ENCODE results near the gene CALCOCO2.
"Not testable (repeated sequence)": the region's sequence is repeated elsewhere in the genome, so short reads cannot be mapped to it uniquely, and the experiment has no call there.

Gene CALCOCO2

DNA sequence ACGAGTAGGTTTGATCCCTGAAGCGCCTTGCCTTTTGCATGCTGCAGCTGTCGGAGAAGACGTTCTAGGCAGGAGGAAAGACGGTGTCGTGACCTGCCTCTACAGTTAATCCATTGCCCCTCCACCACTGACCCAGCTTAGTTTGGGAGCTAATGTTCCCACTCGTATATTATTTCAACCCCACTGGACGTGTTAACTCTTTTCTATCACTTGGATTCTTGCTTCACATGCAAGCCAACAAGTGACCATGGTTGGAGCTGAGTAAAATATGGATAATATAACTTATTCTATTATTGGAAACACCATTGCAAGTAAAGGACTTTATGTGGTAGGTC is 681 bp downstream of the CALCOCO2 start:
- H3K27me3 ChIP-seq (ENCODE audit: insufficient read depth, low read length), result no peaks in the 10 kb centered on the region
- H2BK5ac ChIP-seq (ENCODE audit: low read depth, low read length, poor library complexity), result no peak overlapping the region
- peaks cover 3% of the 10 kb centered on the region for H3K79me2 ChIP-seq (ENCODE audit: control insufficient read depth, insufficient read depth, low read length, poor library complexity)
- peak overlapping the region; percentile 92 for H4K8ac ChIP-seq (ENCODE audit: low read depth, low read length)
- H3K23ac ChIP-seq (ENCODE audit: low read length), result no peak overlapping the region
- H3K14ac ChIP-seq (ENCODE audit: low read length), result peak overlapping the region; percentile 64
- H4K12ac ChIP-seq (ENCODE audit: low read depth, low read length), result peak overlapping the region; percentile 31
- no peak overlapping the region for H2BK120ac ChIP-seq (ENCODE audit: insufficient read depth, low read length, poor library complexity)
- H4K91ac ChIP-seq (ENCODE audit: low read depth, low read length), result peak overlapping the region; percentile 4
- no peak overlapping the region for H3K27ac ChIP-seq (ENCODE audit: low read depth, low read length)
- peak overlapping the region; percentile 69 for H3K4me2 ChIP-seq (ENCODE audit: low read length)
- H3K4me1 ChIP-seq (ENCODE audit: control insufficient read depth in 1 of 2, insufficient read depth in 2 of 2, low read length in 2 of 2), result peaks cover 0 to 2% of the 10 kb centered on the region in 2 experiments
- peak overlapping the region; percentile 97 for H2AFZ ChIP-seq (ENCODE audit: insufficient read depth, low read length, poor library complexity)
- H3K9me3 ChIP-seq (ENCODE audit: insufficient read depth, low read depth, low read length), result no peaks in the 10 kb centered on the region
- H3K4ac ChIP-seq (ENCODE audit: low read depth, low read length), result no peak overlapping the region
- H3K4me3 ChIP-seq (ENCODE audit: low read depth, low read length), result peak overlapping the region; percentile 92
- no peak for DNase-seq
- no peak overlapping the region for H3K9ac ChIP-seq (ENCODE audit: low read length)
- no peak overlapping the region for H2AK5ac ChIP-seq (ENCODE audit: low read length)
- peak overlapping the region; percentile 90 for H3K18ac ChIP-seq (ENCODE audit: low read length)
- WGBS (ENCODE audit: extremely low coverage, insufficient coverage, insufficient read length), result no CpG with 5 or more reads among the region's 8 CpGs
- no peaks in the 10 kb centered on the region for H3K36me3 ChIP-seq (ENCODE audit: control insufficient read depth in 1 of 2, insufficient read depth in 2 of 2, low read length in 2 of 2)
- no peak overlapping the region for H2BK12ac ChIP-seq (ENCODE audit: low read length)
- H3K79me1 ChIP-seq (ENCODE audit: low read length), result peaks cover 5% of the 10 kb centered on the region

DNA sequence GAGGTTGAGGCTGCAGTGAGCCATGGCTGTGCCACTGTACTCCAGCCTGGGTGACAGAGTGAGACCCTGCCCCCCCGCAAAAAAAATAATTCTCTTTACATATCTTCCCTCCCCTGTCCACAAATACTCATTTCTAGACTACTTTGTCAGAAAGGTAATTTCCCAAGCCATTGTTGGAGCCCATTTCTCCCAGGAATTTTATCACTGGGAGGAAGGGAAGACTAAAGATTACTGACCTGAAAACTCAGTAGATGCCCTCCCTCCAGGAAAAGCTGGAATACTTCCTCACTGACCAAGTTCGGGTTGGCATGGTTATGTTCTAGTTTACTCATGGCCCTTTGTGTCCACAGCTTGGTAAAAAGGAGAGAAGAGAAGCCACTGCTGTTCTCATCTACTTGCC is 4.1 kb downstream of the CALCOCO2 start:
- no peak overlapping the region for H2AK5ac ChIP-seq (ENCODE audit: low read length)
- no peak for DNase-seq
- no peak overlapping the region for H3K18ac ChIP-seq (ENCODE audit: low read length)
- no peaks in the 10 kb centered on the region for H3K9me3 ChIP-seq (ENCODE audit: insufficient read depth, low read depth, low read length)
- H2BK12ac ChIP-seq (ENCODE audit: low read length), result no peak overlapping the region
- H3K4me2 ChIP-seq (ENCODE audit: low read length), result no peak overlapping the region
- H2BK120ac ChIP-seq (ENCODE audit: insufficient read depth, low read length, poor library complexity), result no peak overlapping the region
- H4K91ac ChIP-seq (ENCODE audit: low read depth, low read length), result no peak overlapping the region
- no peak overlapping the region for H3K23ac ChIP-seq (ENCODE audit: low read length)
- H3K27ac ChIP-seq (ENCODE audit: low read depth, low read length), result no peak overlapping the region
- H4K8ac ChIP-seq (ENCODE audit: low read depth, low read length), result no peak overlapping the region
- no peak overlapping the region for H2AFZ ChIP-seq (ENCODE audit: insufficient read depth, low read length, poor library complexity)
- peaks cover 0 to 2% of the 10 kb centered on the region in 2 experiments for H3K4me1 ChIP-seq (ENCODE audit: control insufficient read depth in 1 of 2, insufficient read depth in 2 of 2, low read length in 2 of 2)
- H3K14ac ChIP-seq (ENCODE audit: low read length), result no peak overlapping the region
- peaks cover 3% of the 10 kb centered on the region for H3K79me2 ChIP-seq (ENCODE audit: control insufficient read depth, insufficient read depth, low read length, poor library complexity)
- no peak overlapping the region for H2BK5ac ChIP-seq (ENCODE audit: low read depth, low read length, poor library complexity)
- H4K12ac ChIP-seq (ENCODE audit: low read depth, low read length), result no peak overlapping the region
- no peak overlapping the region for H3K4me3 ChIP-seq (ENCODE audit: low read depth, low read length)
- H3K36me3 ChIP-seq (ENCODE audit: control insufficient read depth in 1 of 2, insufficient read depth in 2 of 2, low read length in 2 of 2), result no peaks in the 10 kb centered on the region
- H3K9ac ChIP-seq (ENCODE audit: low read length), result no peak overlapping the region
- peaks cover 5% of the 10 kb centered on the region for H3K79me1 ChIP-seq (ENCODE audit: low read length)
- no peak overlapping the region for H3K4ac ChIP-seq (ENCODE audit: low read depth, low read length)
- no CpG with 5 or more reads among the region's 2 CpGs for WGBS (ENCODE audit: extremely low coverage, insufficient coverage, insufficient read length)
- H3K27me3 ChIP-seq (ENCODE audit: insufficient read depth, low read length), result no peaks in the 10 kb centered on the region

DNA sequence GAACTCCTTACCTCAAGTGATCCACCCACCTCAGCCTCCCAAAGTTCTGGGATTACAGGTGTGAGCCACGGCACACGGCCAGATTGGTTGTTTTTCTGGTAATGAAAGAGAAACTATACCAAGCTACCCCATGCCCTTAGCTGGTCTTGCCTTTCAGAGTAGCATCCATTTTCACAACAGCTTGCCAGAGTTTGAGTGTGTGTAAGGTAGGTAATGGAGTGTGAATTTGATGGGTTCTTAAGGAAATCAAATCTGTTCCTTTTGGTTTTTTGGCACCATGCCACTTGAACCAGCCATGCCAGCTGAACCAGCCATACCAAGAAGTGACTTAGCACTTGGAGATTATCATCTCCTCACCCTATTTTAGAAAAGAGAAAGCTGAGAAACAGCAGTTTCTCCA is 5.1 kb downstream of the CALCOCO2 start:
- H3K9ac ChIP-seq (ENCODE audit: low read length), result no peak overlapping the region
- no peaks in the 10 kb centered on the region for H3K9me3 ChIP-seq (ENCODE audit: insufficient read depth, low read depth, low read length)
- no peak overlapping the region for H2BK12ac ChIP-seq (ENCODE audit: low read length)
- no peak overlapping the region for H2BK5ac ChIP-seq (ENCODE audit: low read depth, low read length, poor library complexity)
- peaks cover 0 to 2% of the 10 kb centered on the region in 2 experiments for H3K4me1 ChIP-seq (ENCODE audit: control insufficient read depth in 1 of 2, insufficient read depth in 2 of 2, low read length in 2 of 2)
- no peak overlapping the region for H3K4me2 ChIP-seq (ENCODE audit: low read length)
- H3K36me3 ChIP-seq (ENCODE audit: control insufficient read depth in 1 of 2, insufficient read depth in 2 of 2, low read length in 2 of 2), result no peaks in the 10 kb centered on the region
- no peak overlapping the region for H2BK120ac ChIP-seq (ENCODE audit: insufficient read depth, low read length, poor library complexity)
- WGBS (ENCODE audit: extremely low coverage, insufficient coverage, insufficient read length), result no CpG with 5 or more reads among the region's 2 CpGs
- no peak overlapping the region for H3K14ac ChIP-seq (ENCODE audit: low read length)
- no peak overlapping the region for H3K23ac ChIP-seq (ENCODE audit: low read length)
- no peaks in the 10 kb centered on the region for H3K27me3 ChIP-seq (ENCODE audit: insufficient read depth, low read length)
- no peak for DNase-seq
- H3K27ac ChIP-seq (ENCODE audit: low read depth, low read length), result no peak overlapping the region
- no peak overlapping the region for H3K4ac ChIP-seq (ENCODE audit: low read depth, low read length)
- peaks cover 3% of the 10 kb centered on the region for H3K79me1 ChIP-seq (ENCODE audit: low read length)
- H3K4me3 ChIP-seq (ENCODE audit: low read depth, low read length), result no peak overlapping the region
- no peak overlapping the region for H4K91ac ChIP-seq (ENCODE audit: low read depth, low read length)
- H3K18ac ChIP-seq (ENCODE audit: low read length), result no peak overlapping the region
- no peak overlapping the region for H4K12ac ChIP-seq (ENCODE audit: low read depth, low read length)
- peaks cover 2% of the 10 kb centered on the region for H3K79me2 ChIP-seq (ENCODE audit: control insufficient read depth, insufficient read depth, low read length, poor library complexity)
- no peak overlapping the region for H2AFZ ChIP-seq (ENCODE audit: insufficient read depth, low read length, poor library complexity)
- H2AK5ac ChIP-seq (ENCODE audit: low read length), result no peak overlapping the region
- no peak overlapping the region for H4K8ac ChIP-seq (ENCODE audit: low read depth, low read length)

DNA sequence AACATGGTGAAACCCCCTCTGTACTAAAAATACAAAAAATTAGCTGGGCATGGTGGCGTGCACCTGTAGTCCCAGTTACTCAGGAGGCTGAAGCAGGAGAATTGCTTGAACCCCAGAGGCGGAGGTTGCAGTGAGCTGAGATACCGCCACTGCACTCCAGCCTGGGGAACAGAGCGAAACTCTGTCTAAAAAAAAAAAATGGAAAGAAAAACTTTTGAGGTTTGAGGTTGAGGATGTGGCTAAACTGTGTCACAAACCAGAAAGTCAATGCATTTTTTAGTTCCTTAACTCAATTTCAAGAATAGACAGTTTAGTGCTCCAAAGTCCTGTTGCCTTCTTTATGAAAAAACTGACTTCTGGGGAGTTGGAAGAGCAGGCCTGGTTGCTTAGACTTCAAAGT is 6.6 kb downstream of the CALCOCO2 start:
- not testable (repeated sequence) for H3K36me3 ChIP-seq (ENCODE audit: control insufficient read depth in 1 of 2, insufficient read depth in 2 of 2, low read length in 2 of 2); H3K27me3 ChIP-seq (ENCODE audit: insufficient read depth, low read length); H3K79me1 ChIP-seq (ENCODE audit: low read length); H3K27ac ChIP-seq (ENCODE audit: low read depth, low read length); DNase-seq; H3K9me3 ChIP-seq (ENCODE audit: insufficient read depth, low read depth, low read length); H3K79me2 ChIP-seq (ENCODE audit: control insufficient read depth, insufficient read depth, low read length, poor library complexity); H3K9ac ChIP-seq (ENCODE audit: low read length); H3K18ac ChIP-seq (ENCODE audit: low read length); H2BK120ac ChIP-seq (ENCODE audit: insufficient read depth, low read length, poor library complexity); H2AK5ac ChIP-seq (ENCODE audit: low read length); H3K4me3 ChIP-seq (ENCODE audit: low read depth, low read length); H3K14ac ChIP-seq (ENCODE audit: low read length); H3K4me2 ChIP-seq (ENCODE audit: low read length); H2BK5ac ChIP-seq (ENCODE audit: low read depth, low read length, poor library complexity); H3K23ac ChIP-seq (ENCODE audit: low read length); H3K4ac ChIP-seq (ENCODE audit: low read depth, low read length); H3K4me1 ChIP-seq (ENCODE audit: control insufficient read depth in 1 of 2, insufficient read depth in 2 of 2, low read length in 2 of 2); H4K8ac ChIP-seq (ENCODE audit: low read depth, low read length); H2AFZ ChIP-seq (ENCODE audit: insufficient read depth, low read length, poor library complexity); H2BK12ac ChIP-seq (ENCODE audit: low read length); H4K12ac ChIP-seq (ENCODE audit: low read depth, low read length); H4K91ac ChIP-seq (ENCODE audit: low read depth, low read length)
- no CpG with 5 or more reads among the region's 4 CpGs for WGBS (ENCODE audit: extremely low coverage, insufficient coverage, insufficient read length)

Measured in trophoblast cell (in vitro differentiated cells and primary cell).